Panc1 (cell line): Measurements from ENCODE around the gene UBE2U.

Source experiments
- CTCF ChIP-seq: fragments of 450-650 bp; IDR thresholded peaks from 2 replicates; pipeline ENCODE4 v1.5.1; 2017; ENCODE audit warnings: mild to moderate bottlenecking
- POLR2AphosphoS5 ChIP-seq: IDR thresholded peaks from 2 replicates; pipeline ENCODE4 v1.6.1; 2012; ENCODE audit warnings: mild to moderate bottlenecking, low read depth, low read length, moderate library complexity
- SIN3A ChIP-seq: IDR thresholded peaks from 2 replicates; pipeline ENCODE4 v1.6.1; 2012; ENCODE audit warnings: low read depth, mild to moderate bottlenecking, low read length, moderate library complexity, borderline replicate concordance; ENCODE audit not compliant: insufficient read depth
- TCF7L2 ChIP-seq: IDR thresholded peaks from 2 replicates; pipeline ENCODE4 v1.6.1; 2011; ENCODE audit warnings: mild to moderate bottlenecking, low read depth, low read length, inconsistent platforms

- TF ChIP-seq CTCF (no peak), POLR2AphosphoS5 (no peak), TCF7L2 (no peak), SIN3A (no peak)
Measured at GRCh38 chr1:64310760-64311159, 107.3 kb downstream of the UBE2U start.
